Hepatocyte (in vitro differentiated cells): ENCODE measurements around the gene LRP1B. TPM values are rescaled to one million over a fixed set of nuclear protein-coding genes. Genes with fewer than 3 reads are reported as not detected.

ENCODE experiments used
- DNase-seq: peaks from one replicate; pipeline ENCODE4 v3.0.0-alpha.2; 2016; ENCODE audit warnings: low spot score
- H2AFZ ChIP-seq: fragments of 200-600 bp; sonication (generic); 2 replicates; pipeline ENCODE4 v1.6.0; 2016; ENCODE audit warnings: antibody characterized with exemption, mild to moderate bottlenecking
- H3K27ac ChIP-seq: fragments of 200-600 bp; sonication (generic); 2 replicates; pipeline ENCODE4 v1.5.1; 2016; ENCODE audit warnings: mild to moderate bottlenecking
- H3K27me3 ChIP-seq: fragments of 200-600 bp; sonication (generic); 2 replicates; pipeline ENCODE4 v1.6.1; 2016
- H3K36me3 ChIP-seq: fragments of 200-600 bp; sonication (generic); replicated peaks from 2 replicates; pipeline ENCODE4 v1.5.1; 2016; ENCODE audit warnings: low read depth; ENCODE audit not compliant: insufficient read depth
- H3K4me1 ChIP-seq: fragments of 200-600 bp; sonication (generic); 2 replicates; pipeline ENCODE4 v1.5.1; 2016; ENCODE audit warnings: mild to moderate bottlenecking, moderate library complexity; ENCODE audit not compliant: insufficient read depth
- H3K4me2 ChIP-seq: fragments of 200-600 bp; sonication (generic); 2 replicates; pipeline ENCODE4 v1.6.0; 2016
- H3K4me3 ChIP-seq: fragments of 200-600 bp; sonication (generic); 2 replicates; pipeline ENCODE4 v1.5.1; 2016; ENCODE audit warnings: mild to moderate bottlenecking
- H3K79me2 ChIP-seq: fragments of 200-600 bp; sonication (generic); 2 replicates; pipeline ENCODE4 v1.6.0; 2017; ENCODE audit warnings: mild to moderate bottlenecking
- H3K9me2 ChIP-seq: fragments of 200-600 bp; sonication (generic); replicated peaks from 2 replicates; pipeline ENCODE4 v1.6.0; 2017; ENCODE audit warnings: mild to moderate bottlenecking; ENCODE audit not compliant: insufficient read depth
- H3K9me3 ChIP-seq: fragments of 200-600 bp; sonication (generic); 2 replicates; pipeline ENCODE4 v1.5.1; 2016; ENCODE audit warnings: low read depth, mild to moderate bottlenecking
- H4K20me1 ChIP-seq: fragments of 200-600 bp; sonication (generic); 2 replicates; pipeline ENCODE4 v1.6.0; 2016; ENCODE audit warnings: mild to moderate bottlenecking; ENCODE audit not compliant: insufficient read depth, poor library complexity, severe bottlenecking
- CTCF ChIP-seq: fragments of 200-600 bp; sonication (generic); IDR thresholded peaks from 2 replicates; pipeline ENCODE4 v1.5.1; 2016; ENCODE audit warnings: antibody characterized with exemption, mild to moderate bottlenecking; ENCODE audit not compliant: poor library complexity
- EZH2 ChIP-seq: fragments of 200-600 bp; sonication (generic); IDR thresholded peaks from 2 replicates; pipeline ENCODE4 v1.6.1; 2016; ENCODE audit warnings: antibody characterized with exemption, mild to moderate bottlenecking, borderline replicate concordance
- EZH2phosphoT487 ChIP-seq: fragments of 200-600 bp; sonication (generic); IDR thresholded peaks from one replicate; pipeline ENCODE4 v1.6.1; 2018; ENCODE audit warnings: antibody characterized with exemption, mild to moderate bottlenecking, low read depth, moderate library complexity; ENCODE audit not compliant: unreplicated experiment, severe bottlenecking
- WGBS: methylation state at CpG from one replicate; pipeline ENCODE4 v1.1.6; 2016; ENCODE audit warnings: low lambda C conversion rate; ENCODE audit errors: missing lambda C conversion rate; 5-methylcytosine and 5-hydroxymethylcytosine counted together
- polyA plus RNA-seq: library from polyadenylated mRNA; unstranded; fragments of >200 nt; fragmentation: Nextera tagmentation; extraction: Ambion mirVana; gene quantifications from 2 replicates; pipeline ENCODE4 v1.2.1, GENCODE V29; 2016
- total RNA-seq: library from RNA; depleted of rRNA; stranded (reverse); fragments of >200 nt; gene quantifications from 2 replicates; pipeline ENCODE4 v1.2.3, GENCODE V29; 2014

LRP1B gene
- total and polyA plus RNA-seq, 2 experiments from 2014 or later = 0.65 to 2.0 TPM

DNA sequence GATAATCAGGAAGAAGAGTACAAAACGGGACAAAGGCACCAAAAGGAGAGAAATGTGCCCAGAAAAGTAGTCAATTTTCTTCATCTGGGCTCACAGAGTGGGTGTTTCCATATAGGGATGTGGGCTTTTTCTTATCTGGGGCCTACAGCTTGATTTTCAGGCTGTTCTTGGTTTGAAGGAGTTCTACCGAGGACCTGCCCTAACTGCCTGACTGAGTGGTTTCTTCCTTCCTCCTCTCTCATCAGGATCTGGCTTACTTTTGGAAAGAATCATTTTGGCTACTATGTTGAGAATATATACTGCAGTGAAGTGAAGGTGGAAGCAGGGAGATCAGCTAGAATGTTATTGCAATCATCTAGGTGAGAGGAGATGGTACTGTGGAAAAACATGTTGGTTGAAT is 316.7 kb downstream of the LRP1B start:
- H2AFZ ChIP-seq = no peak overlapping the region
- H3K4me2 ChIP-seq = no peak overlapping the region
- no peak overlapping the region for H3K4me3 ChIP-seq
- H3K9me2 ChIP-seq = no peaks in the 10 kb centered on the region
- TF ChIP-seq EZH2 = no peak
- TF ChIP-seq EZH2phosphoT487 = no peak
- TF ChIP-seq CTCF = no peak
- no peaks in the 10 kb centered on the region for H3K36me3 ChIP-seq
- H3K9me3 ChIP-seq = no peaks in the 10 kb centered on the region
- H3K27ac ChIP-seq = no peak overlapping the region
- no peaks in the 10 kb centered on the region for H4K20me1 ChIP-seq
- DNase-seq = no peak
- WGBS = 84% methylated on average over 2 of the region's 2 CpGs
- H3K27me3 ChIP-seq = no peaks in the 10 kb centered on the region
- no peaks in the 10 kb centered on the region for H3K79me2 ChIP-seq
- H3K4me1 ChIP-seq = no peaks in the 10 kb centered on the region

- Histone ChIP-seq H3K27me3 (no peaks in the 10 kb centered on the region), H3K36me3 (no peaks in the 10 kb centered on the region), H3K4me2 (no peak overlapping the region), H3K9me3 (no peaks in the 10 kb centered on the region), H2AFZ (no peak overlapping the region), H3K4me1 (no peaks in the 10 kb centered on the region), H3K9me2 (no peaks in the 10 kb centered on the region), H4K20me1 (no peaks in the 10 kb centered on the region), H3K27ac (no peak overlapping the region), H3K4me3 (no peak overlapping the region), H3K79me2 (no peaks in the 10 kb centered on the region)
- no peak for DNase-seq
- TF ChIP-seq CTCF = no peak
- TF ChIP-seq EZH2phosphoT487 = no peak
- no peak for TF ChIP-seq EZH2
- WGBS = 86% methylated on average over 7 of the region's 7 CpGs
These were observed 320.7 kb downstream of the LRP1B start for GRCh38 chr2:141810148-141810547.

GRCh38 chr2:141806090-141806489 is 324.7 kb downstream of the LRP1B start:
- H3K27ac ChIP-seq = no peak overlapping the region
- no peaks in the 10 kb centered on the region for H4K20me1 ChIP-seq
- TF ChIP-seq EZH2 (no peak), CTCF (no peak), EZH2phosphoT487 (no peak)
- no peaks in the 10 kb centered on the region for H3K79me2 ChIP-seq
- H3K4me1 ChIP-seq = no peaks in the 10 kb centered on the region
- H3K9me3 ChIP-seq = no peaks in the 10 kb centered on the region
- WGBS = 72% methylated on average over 1 of the region's 1 CpG
- no peak for DNase-seq
- H3K4me3 ChIP-seq = no peak overlapping the region
- H3K4me2 ChIP-seq = no peak overlapping the region
- H2AFZ ChIP-seq = no peak overlapping the region
- no peaks in the 10 kb centered on the region for H3K27me3 ChIP-seq
- H3K36me3 ChIP-seq = no peaks in the 10 kb centered on the region
- H3K9me2 ChIP-seq = no peaks in the 10 kb centered on the region

DNA sequence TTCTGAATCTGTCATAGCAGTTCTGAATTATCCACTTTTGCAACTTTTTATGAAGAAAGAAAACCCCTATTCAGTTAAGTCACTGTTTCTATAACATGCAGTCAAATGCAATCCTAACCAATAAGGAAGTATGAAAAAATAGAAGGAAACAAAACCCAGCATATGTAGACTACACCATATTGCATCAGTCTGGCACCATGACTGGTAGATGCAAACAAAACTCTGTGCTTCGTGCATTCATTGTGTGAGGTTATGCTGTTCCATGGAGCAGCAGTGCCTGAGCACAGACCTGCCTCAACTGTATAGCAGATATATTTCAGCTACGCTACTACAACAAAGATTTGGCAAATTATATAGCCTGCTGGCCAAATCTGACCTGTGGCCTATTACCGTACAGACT is 325.5 kb downstream of the LRP1B start:
- Histone ChIP-seq H3K9me2 (no peaks in the 10 kb centered on the region), H3K4me3 (no peak overlapping the region), H3K4me2 (no peak overlapping the region), H4K20me1 (no peaks in the 10 kb centered on the region), H3K36me3 (no peaks in the 10 kb centered on the region), H3K9me3 (no peaks in the 10 kb centered on the region), H2AFZ (no peak overlapping the region), H3K27ac (no peak overlapping the region), H3K79me2 (no peaks in the 10 kb centered on the region), H3K4me1 (no peaks in the 10 kb centered on the region), H3K27me3 (no peaks in the 10 kb centered on the region)
- no peak for TF ChIP-seq CTCF
- no peak for TF ChIP-seq EZH2
- no peak for TF ChIP-seq EZH2phosphoT487
- DNase-seq = no peak
- 97% methylated on average over 3 of the region's 3 CpGs for WGBS
